C4-2B (cell line): Measurements from ENCODE around the gene TRIM56.
"Not testable (repeated sequence)": the region's sequence is repeated elsewhere in the genome, so short reads cannot be mapped to it uniquely, and the experiment has no call there.

Source experiments
- H3K27ac ChIP-seq: fragments of 450-650 bp; 2 replicates; pipeline ENCODE4 v1.5.1; 2017
- ZFX ChIP-seq: fragments of 450-650 bp; IDR thresholded peaks from 2 replicates; pipeline ENCODE4 v1.6.1; 2017
- TF ChIP-seq, protein P1 (sequence below): fragments of 450-650 bp; conservative IDR thresholded peaks from 2 replicates; pipeline ENCODE4 v1.5.1; 2017; ENCODE audit warnings: mild to moderate bottlenecking

Gene TRIM56

DNA sequence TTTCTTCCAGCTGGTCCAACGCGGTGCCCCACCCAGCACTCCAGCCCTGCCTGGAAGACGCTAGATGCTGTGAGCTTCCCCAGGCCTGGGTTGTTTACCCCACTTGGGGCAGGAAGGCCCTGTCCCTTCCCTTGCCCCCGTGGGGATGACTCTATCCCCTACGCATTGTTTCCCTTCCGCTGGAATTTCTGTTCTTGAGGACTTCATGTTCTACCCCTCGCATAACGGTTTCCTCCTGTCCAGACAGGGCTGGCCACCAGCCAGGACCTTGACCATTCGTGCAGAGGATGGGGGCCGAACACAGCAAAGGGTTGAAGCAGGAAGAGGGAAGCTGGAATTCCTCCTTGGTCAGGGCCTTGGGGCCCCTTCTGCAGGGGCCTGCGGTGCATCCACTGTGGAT, 27.0 kb downstream of the TRIM56 start:
- TF ChIP-seq, protein P1, sequence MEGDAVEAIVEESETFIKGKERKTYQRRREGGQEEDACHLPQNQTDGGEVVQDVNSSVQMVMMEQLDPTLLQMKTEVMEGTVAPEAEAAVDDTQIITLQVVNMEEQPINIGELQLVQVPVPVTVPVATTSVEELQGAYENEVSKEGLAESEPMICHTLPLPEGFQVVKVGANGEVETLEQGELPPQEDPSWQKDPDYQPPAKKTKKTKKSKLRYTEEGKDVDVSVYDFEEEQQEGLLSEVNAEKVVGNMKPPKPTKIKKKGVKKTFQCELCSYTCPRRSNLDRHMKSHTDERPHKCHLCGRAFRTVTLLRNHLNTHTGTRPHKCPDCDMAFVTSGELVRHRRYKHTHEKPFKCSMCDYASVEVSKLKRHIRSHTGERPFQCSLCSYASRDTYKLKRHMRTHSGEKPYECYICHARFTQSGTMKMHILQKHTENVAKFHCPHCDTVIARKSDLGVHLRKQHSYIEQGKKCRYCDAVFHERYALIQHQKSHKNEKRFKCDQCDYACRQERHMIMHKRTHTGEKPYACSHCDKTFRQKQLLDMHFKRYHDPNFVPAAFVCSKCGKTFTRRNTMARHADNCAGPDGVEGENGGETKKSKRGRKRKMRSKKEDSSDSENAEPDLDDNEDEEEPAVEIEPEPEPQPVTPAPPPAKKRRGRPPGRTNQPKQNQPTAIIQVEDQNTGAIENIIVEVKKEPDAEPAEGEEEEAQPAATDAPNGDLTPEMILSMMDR = no peak
- TF ChIP-seq ZFX = no peak
- no peak overlapping the region for H3K27ac ChIP-seq

DNA sequence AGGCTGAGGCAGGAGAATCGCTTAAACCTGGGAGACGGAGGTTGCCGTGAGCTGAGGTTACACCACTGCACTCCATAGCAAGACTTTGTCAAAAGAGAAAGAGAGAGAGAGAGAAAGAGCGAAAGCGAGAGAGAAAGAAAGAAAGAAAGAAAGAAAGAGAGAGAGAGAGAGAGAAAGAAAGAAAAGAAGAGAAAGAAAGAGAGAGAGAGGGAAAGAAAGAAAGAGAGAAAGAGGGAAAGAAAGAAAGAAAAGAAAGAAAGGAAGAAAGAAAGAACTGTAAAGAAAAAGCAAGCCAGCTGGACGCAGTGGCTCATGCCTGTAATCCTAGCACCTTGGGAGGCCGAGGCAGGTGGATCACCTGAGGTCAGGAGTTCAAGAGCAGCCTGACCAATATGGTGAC, 27.9 kb downstream of the TRIM56 start:
- not testable (repeated sequence) for H3K27ac ChIP-seq

DNA sequence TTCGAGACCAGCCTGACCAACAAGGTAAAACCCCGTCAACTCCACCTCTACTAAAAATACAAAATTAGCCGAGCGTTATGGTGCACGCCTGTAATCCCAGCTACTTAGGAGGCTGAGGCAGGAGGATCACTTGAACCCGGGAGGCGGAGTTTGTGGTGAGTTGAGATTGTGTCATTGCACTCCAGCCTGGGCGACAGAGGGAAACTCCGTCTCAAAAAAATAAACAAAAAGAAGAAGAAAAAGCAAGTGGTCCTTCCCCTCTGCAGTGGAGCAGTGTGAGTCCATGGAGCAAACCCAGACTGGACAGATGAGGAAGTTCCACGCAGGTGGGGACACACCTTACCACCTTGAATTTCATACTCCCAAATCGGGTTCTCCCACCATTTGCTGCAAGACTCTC, 28.6 kb downstream of the TRIM56 start:
- no peak overlapping the region for H3K27ac ChIP-seq

DNA sequence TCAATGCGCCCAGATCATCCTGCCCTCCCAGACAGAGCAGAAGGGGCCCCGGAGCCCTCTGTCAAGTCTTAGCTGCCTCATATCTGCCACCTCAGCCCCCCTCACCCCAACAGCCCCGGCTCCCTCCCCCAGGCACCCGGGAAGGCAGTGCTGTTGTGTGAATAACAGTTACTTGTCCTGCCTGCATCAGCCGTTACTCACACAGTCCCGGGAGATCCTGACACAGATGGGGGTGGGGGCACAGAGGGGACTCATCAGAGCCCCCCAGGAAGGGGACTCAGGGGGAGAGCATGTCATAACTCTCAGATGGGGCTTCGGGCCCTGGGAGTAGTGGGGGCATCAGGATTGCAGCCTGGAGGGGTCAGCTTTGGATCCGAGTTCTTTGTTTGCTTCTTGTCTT, 29.2 kb downstream of the TRIM56 start:
- H3K27ac ChIP-seq = no peak overlapping the region

More for the DNA sequence above, 28.6 kb downstream of the TRIM56 start:
- TF ChIP-seq ZFX = no peak
- TF ChIP-seq, protein P1 = no peak

DNA sequence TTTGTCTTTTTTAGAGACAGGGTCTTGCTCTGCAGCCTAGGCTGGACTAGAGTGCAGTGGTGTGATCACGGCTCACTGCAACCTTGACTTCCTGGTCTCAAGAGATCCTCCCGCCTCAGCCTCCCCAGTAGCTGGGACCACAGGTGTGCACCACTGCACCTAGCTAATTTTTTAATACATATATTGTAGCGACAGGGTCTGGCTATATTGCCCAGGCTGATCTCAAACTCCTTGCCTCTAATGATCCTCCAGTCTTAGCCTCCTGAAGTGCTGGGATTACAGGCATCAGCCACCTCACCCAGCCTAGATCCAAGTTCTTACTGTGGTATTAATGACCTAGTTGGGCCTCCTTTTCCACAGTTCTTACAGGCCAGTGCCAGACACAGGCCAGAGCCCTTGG, 29.9 kb downstream of the TRIM56 start:
- TF ChIP-seq, protein P1 = no peak
- H3K27ac ChIP-seq = no peak overlapping the region

More for the DNA sequence above, 29.2 kb downstream of the TRIM56 start:
- TF ChIP-seq, protein P1 = no peak
- no peak for TF ChIP-seq ZFX

DNA sequence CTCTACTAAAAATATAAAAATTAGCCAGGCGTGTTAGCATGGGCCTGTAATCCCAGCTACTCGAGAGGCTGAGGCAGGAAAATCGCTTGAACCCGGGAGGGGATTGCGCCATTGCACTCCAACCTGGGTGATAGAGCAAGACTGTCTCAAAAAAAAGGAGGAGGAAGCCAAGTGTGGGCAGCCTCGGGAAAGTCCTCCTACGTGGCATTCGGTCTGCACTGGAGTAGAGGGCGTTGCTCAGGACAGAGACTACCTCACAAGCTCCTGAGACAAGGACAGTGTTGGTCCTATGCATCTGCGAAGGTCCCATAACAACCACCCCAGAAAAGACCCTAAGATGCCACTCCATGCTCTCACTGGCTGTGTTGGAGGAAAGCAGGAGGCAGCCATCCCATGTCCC, 31.6 kb downstream of the TRIM56 start:
- TF ChIP-seq, protein P1 = no peak
- TF ChIP-seq ZFX = no peak
- H3K27ac ChIP-seq = no peak overlapping the region

DNA sequence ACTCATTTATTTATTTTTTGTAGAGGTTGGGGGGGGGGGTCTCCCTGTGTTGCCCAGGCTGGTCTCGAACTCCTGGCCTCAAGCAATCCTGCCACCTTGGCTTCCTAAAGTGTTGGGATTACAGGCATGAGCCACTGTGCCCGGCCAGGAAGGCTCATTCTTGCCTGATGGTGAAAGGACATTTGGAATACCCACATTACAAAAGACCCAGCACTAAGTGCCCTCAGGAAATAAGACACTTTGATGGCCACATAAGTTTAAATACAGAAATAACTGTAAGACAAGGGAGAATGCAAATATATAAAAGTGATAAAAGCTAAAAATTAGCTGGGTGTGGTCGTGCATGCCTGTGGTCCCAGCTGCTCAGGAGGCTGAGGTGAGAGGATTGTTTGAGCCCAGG, 33.6 kb downstream of the TRIM56 start:
- no peak for TF ChIP-seq ZFX
- TF ChIP-seq, protein P1 = no peak
- H3K27ac ChIP-seq = no peak overlapping the region

DNA sequence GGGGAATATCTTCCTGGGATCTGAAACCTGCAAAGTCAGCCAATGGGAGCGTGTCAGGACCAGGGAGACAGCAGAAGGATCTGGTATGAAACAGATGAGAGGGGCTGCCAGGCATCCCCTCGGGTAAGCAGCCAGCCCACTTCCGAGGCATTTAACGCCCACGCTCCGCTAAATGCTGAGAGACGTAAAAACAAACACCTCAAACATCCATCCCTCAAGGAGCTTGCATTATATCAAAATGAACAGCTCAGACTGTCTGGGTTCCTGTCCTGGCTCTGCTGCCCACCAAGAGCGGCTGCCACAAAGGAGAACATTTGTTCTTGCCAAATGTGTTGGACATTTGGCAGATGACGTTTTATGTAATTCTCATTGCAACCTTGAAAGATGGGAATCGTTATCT, 34.6 kb downstream of the TRIM56 start:
- TF ChIP-seq ZFX = no peak
- TF ChIP-seq, protein P1 = no peak
- no peak overlapping the region for H3K27ac ChIP-seq
